ENCODE results near the gene MMP14. TPM values are rescaled to one million over a fixed set of nuclear protein-coding genes. Genes with fewer than 3 reads are reported as not detected.

MMP14 gene
- 236 and 368 TPM in 2 replicates for total RNA-seq

DNA sequence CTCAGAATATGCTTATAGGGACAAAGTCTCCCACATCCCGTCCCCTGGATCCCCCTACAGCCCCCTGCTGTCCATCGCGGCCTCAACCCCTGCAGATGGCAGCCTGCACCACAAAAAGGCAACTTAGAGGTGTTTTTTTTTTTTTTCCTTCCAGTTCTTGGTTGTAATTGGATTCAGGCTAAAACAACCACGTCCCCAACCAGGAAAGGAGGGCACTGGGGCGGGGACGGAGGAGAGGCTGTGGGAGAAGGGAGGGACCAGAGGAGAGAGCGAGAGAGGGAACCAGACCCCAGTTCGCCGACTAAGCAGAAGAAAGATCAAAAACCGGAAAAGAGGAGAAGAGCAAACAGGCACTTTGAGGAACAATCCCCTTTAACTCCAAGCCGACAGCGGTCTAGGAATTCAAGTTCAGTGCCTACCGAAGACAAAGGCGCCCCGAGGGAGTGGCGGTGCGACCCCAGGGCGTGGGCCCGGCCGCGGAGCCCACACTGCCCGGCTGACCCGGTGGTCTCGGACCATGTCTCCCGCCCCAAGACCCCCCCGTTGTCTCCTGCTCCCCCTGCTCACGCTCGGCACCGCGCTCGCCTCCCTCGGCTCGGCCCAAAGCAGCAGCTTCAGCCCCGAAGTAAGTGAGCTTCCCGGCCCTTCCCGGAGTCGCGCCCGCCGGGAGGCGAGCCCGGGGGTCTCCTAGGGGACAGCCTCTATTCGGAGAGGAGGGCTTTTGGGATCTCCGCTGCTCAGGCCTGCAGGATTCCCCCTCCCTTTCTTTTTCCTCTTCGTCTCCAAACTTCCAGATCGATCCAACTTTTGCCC, at the start of gene MMP14:
Gene MMP14 (plus strand): TSS at position 285 of the 813 bp plus-strand sequence. CDS start 233 bp downstream, at position 518.

DNA sequence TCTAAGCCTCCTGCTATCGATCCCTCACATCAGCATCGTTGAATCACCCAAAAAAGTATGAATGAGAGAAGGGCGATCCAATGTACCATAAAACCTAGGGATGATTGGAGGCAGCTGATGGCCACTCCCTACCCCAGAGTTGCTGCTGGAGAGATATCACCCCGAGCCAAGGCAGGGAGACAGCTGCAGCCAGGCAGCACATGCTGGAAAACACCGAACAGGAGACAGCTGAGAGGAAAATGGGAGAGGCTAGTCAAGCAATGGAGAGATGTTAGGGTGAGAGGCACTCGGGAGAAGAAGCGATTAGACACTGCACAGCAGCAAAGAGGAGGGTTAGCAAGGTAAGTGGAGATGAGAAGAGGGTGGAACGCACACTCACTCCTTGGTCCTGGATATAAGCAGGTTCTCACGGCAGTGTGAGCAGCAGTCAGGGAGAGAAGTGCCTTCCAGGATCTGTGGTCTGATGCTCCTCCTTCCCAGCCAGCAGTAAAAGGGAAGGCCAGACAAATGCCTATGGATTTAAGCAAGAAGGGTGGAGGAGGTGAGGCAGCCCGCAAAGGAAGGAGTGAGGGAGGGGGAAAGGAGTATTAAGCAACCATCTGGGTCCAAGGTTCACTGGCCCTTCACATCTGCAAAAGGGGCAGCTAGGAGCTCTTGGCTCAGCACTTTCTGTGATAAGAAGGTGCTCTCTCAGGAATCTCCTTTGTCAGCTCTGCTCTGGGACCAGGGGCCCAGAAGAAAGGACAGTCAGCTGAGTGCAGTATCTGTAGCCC, 21.3 kb upstream of the MMP14 start, which contains the start of gene SLC7A7:
Gene SLC7A7 (minus strand): TSS at position 495 of the 773 bp plus-strand sequence. CDS start 2,037 bp downstream, outside the sequence.

DNA sequence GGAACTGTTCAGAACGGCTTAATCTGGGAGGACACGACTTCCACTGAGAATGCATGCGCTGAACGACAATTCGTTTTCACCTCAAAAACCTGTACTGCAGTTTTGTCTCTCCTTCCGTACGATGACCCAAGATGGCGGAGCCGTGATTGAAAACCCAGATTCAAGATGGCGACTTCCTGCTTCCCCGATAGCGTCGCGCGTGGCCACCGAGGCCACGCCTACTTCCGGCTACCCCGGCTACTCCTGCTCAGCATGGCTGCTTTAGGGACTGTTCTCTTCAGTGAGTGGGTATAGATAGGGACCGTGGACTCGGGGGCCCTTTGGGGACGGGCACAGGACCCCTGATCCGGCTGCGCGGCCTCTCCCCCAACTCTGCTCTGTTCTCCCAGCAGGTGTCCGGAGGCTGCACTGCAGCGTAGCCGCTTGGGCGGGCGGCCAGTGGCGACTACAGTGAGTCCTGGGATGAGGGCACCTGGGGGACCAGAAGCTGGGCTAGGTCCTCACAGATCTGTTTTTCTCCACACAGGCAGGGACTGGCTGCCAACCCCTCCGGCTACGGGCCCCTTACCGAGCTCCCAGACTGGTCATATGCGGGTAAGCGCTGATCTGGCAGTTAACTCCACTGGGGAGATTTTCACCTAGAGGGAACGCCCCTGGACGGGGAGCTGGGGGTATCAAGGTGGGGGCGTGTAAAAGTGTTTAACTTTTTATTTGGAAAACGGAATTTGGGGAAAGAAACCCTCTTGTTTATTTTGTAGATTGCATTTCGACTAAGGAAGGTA, 6.5 kb upstream of the MMP14 start, which contains the start of gene MRPL52:
Gene MRPL52 (plus strand): TSS at position 227 of the 782 bp plus-strand sequence. CDS start 26 bp downstream, at position 253.

GRCh38 chr14:22871224-22872032, 35.0 kb downstream of the MMP14 start, which contains the start of gene LRP10:
Gene LRP10 (plus strand): TSS chr14:22871740. CDS start chr14:22872304, 564 bp downstream.

DNA sequence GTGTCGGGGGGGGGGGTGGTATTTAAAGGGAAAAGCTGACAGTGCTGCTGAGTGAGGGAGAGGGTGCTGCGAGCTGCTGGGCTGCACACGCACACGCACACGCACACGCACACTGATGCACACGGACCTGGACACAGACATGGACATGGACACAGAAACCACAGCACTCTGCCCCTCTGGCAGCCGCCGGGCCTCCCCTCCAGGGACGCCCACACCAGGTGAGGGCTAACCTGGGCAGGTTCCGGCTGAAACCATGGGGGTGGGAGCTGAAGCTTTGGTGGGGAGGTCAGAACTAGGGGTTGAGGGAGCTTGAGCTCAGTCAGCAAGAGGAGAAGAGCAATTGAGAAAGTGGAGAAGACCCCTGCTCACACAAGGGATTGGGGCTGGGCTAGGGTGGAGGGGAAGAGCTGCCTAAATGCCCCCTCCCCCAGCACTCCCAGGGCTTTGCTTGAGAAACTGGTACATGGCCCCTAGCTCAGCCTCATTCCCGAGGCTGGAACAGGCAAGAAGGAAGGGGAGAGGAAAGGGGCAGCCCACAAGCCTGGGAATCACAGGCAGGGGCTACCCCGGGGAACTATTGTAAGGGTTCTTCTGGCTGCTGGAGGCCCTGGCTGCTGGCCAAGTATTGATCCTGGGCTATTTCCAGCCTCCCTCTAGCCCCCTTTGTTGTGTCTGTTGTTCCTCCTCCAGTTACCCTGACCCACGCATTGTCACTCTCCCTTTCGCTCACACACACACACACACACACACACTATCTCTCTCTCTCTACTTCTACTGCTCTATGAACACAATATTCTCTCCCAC, 47.0 kb downstream of the MMP14 start, which contains the start of gene REM2:
Gene REM2 (plus strand): TSS at position 50 of the 804 bp plus-strand sequence. CDS start 66 bp downstream, at position 116.

Other genes starting within 250 kb of the MMP14 start
- gene DAD1, start 247.4 kb upstream of the MMP14 start, total RNA-seq, result 245 and 324 TPM in 2 replicates
- 4.9 and 8.8 TPM in 2 replicates for gene ABHD4, start 238.3 kb upstream of the MMP14 start, total RNA-seq
- not detected in 2 replicates for gene OR6J1, start 192.2 kb upstream of the MMP14 start, total RNA-seq
- 78.5 and 87.6 TPM in 2 replicates for gene OXA1L, start 69.9 kb upstream of the MMP14 start, total RNA-seq
- 13.6 and 16.0 TPM in 2 replicates for gene SLC7A7, start 21.1 kb upstream of the MMP14 start, total RNA-seq
- 53.7 and 81.0 TPM in 2 replicates for gene MRPL52, start 6.7 kb upstream of the MMP14 start, total RNA-seq
- 44.2 and 65.4 TPM in 2 replicates for gene LRP10, start 35.2 kb downstream of the MMP14 start, total RNA-seq
- 0.09 TPM in 2 replicates for gene REM2, start 46.6 kb downstream of the MMP14 start, total RNA-seq
- gene RBM23, start 82.6 kb downstream of the MMP14 start, total RNA-seq, result 43.6 and 50.5 TPM in 2 replicates
- 45.9 and 71.5 TPM in 2 replicates for gene PRMT5, start 92.8 kb downstream of the MMP14 start, total RNA-seq
- 33.0 and 38.8 TPM in 2 replicates for gene HAUS4, start 120.5 kb downstream of the MMP14 start, total RNA-seq
- gene AJUBA, start 146.0 kb downstream of the MMP14 start, total RNA-seq, result 40.2 and 86.7 TPM in 2 replicates
- gene C14orf93, start 173.6 kb downstream of the MMP14 start, total RNA-seq, result 4.9 and 5.3 TPM in 2 replicates
- 258 and 313 TPM in 2 replicates for gene PSMB5, start 198.3 kb downstream of the MMP14 start, total RNA-seq
- gene PSMB11, start 205.6 kb downstream of the MMP14 start, total RNA-seq, result not detected in 2 replicates
- 13.9 and 15.7 TPM in 2 replicates for gene CDH24, start 220.9 kb downstream of the MMP14 start, total RNA-seq